C4-2B (cell line): ENCODE measurements around the gene CEP164.

Source experiments
- H3K27ac ChIP-seq: fragments of 450-650 bp; 2 replicates; pipeline ENCODE4 v1.5.1; 2017
- ZFX ChIP-seq: fragments of 450-650 bp; IDR thresholded peaks from 2 replicates; pipeline ENCODE4 v1.6.1; 2017
- TF ChIP-seq, protein P1 (sequence below): fragments of 450-650 bp; conservative IDR thresholded peaks from 2 replicates; pipeline ENCODE4 v1.5.1; 2017; ENCODE audit warnings: mild to moderate bottlenecking

The CEP164 gene

DNA sequence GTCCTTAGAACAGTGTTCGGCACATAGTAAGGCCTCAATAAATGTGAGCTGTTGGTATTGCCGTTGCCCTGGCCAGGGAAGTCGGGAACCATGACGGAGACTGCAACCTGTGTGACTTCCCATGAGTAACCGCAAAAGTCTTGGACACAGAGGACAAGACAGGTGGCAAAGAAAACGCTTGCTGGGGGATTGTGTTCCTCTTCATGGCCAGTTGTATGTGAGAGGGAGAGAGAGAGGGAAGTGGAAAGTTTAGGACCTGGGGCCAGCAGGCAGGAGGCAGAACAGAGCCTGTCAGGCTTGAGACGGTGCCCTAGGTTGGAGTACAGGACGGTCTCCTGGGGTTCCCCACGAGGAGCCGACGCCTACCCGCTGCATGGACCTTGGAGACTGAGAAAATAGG, 90.2 kb downstream of the CEP164 start:
- TF ChIP-seq, protein P1, sequence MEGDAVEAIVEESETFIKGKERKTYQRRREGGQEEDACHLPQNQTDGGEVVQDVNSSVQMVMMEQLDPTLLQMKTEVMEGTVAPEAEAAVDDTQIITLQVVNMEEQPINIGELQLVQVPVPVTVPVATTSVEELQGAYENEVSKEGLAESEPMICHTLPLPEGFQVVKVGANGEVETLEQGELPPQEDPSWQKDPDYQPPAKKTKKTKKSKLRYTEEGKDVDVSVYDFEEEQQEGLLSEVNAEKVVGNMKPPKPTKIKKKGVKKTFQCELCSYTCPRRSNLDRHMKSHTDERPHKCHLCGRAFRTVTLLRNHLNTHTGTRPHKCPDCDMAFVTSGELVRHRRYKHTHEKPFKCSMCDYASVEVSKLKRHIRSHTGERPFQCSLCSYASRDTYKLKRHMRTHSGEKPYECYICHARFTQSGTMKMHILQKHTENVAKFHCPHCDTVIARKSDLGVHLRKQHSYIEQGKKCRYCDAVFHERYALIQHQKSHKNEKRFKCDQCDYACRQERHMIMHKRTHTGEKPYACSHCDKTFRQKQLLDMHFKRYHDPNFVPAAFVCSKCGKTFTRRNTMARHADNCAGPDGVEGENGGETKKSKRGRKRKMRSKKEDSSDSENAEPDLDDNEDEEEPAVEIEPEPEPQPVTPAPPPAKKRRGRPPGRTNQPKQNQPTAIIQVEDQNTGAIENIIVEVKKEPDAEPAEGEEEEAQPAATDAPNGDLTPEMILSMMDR, result no peak
- no peak for TF ChIP-seq ZFX
- H3K27ac ChIP-seq, result no peak overlapping the region

DNA sequence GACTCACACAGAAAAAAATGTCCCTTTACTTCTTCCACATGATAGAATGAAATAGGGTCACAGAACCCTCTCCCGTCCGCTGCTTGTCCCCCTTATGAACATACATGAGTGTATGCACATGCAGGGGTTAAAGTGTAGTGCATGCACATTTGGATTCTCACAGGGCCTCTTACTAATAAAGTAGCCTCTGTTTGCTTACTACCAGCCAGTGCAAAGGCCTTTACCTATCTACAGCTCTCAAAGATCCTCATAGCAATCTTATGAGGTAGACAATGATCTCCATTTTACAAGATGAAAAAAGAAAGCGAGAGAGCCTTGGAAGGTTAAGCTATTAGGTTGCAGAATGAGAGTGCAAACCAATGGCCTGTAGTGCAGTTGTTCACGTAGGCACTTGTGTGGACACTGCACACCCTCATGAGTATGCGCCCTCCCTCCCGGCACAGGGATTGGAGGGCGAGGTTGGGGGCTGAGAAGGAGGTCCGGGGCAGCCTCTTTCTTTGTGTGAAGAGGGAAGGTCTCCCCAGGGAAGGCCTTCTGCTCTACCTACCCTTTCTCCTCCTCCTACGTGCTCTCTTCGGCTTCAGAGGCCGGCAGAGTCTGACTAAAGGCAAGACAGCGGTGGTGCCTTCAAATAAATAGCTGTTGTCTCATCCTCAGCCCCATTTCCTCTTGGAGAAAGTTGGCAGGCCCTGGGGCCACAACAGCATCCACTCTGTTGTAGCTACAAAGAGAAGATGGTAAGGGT, 91.3 kb downstream of the CEP164 start:
- TF ChIP-seq, protein P1, result no peak
- TF ChIP-seq ZFX, result no peak
- H3K27ac ChIP-seq, result no peak overlapping the region

DNA sequence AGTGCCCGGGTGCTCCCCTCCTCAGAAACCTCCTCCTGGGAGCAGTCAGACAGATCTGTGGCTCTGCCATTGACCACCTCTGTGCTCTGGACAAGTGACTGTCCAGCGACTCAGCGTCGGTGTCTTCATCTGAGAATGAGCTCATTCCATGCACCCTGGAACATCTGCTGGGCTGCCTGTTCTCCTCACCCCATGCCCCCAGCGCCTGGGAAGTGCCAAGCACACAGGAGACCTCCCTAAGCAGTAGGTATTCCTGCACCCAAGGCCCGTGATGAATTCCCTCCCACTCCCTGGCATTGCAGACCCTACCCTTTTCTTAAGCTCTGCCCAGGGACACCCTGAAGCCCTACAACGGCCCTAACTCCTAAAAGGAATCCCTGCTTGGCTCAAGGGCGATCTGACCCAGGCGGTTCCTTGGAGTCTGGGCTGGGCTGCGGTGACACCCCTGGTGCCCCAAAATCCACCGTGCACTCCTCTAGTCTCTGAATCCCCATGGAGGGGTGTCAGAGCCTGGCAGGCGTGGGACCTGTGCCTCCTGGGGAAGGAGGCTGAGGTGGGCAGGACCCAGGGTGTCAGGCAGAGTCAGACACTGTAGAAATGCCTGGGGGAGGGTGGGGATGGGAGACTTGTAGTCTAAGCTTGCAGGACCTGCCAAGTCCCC, 92.0 kb downstream of the CEP164 start:
- TF ChIP-seq, protein P1, result no peak
- TF ChIP-seq ZFX, result no peak
- H3K27ac ChIP-seq, result no peak overlapping the region

DNA sequence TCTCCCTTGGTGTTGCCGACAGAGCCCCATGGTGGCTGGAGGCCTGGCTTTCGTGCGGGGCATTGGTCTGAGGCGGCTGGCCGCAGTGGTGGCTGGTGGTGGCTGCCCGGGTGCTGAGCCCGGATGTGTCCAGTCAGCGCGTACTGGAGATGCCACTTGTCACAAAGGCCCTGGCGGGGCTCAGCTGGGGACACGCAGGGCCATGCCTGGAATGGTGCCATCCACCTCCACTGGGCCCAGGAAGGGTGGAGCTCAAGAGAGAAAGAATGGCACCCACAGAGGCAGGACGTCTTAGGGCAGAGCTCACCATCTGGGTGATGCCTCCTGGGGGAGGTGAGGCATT, 92.5 kb downstream of the CEP164 start:
- H3K27ac ChIP-seq, result no peak overlapping the region
- TF ChIP-seq, protein P1, result no peak
- no peak for TF ChIP-seq ZFX

DNA sequence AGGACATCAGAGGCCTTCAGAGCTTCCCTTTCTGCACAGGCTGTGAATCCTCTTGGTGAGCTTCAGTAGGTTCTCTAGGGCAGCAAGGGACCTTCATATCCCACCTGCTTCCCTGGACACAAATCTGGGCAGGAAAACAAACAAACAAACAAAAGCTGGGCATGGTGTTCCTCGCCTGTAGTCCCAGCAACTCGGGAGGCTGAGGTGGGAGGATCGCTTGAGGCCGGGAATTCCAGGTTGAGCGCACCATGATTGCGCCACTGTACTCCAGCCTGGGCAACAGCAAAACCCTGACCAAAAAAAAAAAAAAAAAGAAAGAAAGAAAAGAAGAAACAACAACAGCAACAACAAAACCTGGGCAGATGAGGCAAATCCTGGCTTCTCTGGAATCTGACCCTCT, 92.9 kb downstream of the CEP164 start:
- TF ChIP-seq ZFX, result no peak
- TF ChIP-seq, protein P1, result no peak
- H3K27ac ChIP-seq, result no peak overlapping the region

DNA sequence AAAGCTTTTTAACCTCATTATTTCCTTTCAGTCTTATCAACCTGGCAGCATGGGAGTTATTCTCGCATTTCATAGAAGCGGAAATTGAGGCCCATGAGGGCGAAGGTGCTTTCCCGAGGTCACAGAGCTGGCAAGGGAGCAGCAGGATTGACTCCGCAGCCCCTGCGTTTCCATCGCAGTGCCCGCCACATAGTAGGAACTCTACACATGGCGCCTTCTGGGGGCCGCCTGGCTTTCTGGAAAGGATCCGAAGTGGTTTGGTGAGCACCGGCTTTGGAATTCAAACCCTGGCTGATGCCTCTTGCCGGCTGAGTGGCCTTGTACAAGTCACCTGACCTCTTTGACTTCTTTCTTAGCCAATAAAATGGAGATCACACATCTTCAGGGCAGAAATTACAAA, 93.4 kb downstream of the CEP164 start:
- no peak for TF ChIP-seq ZFX
- TF ChIP-seq, protein P1, result no peak
- H3K27ac ChIP-seq, result no peak overlapping the region

DNA sequence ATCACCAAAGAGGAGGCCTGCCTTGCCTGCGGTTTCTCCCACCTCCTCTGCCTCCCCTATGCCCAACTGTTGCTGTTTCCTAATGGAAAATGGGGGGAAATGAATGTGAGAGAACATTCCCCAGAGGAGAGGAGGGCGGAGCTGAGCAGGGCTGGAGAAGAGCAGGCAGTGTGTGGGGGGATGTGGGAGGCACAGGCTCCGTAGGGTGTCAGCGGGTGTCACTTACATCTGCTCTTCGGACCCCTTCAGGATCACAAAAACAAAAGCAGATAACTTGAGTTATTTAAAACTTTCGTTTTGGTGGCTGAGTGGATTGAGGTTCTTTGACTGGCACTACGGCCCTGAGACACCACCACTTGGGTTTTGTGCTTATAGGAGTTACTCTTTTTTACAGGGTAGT, 93.8 kb downstream of the CEP164 start:
- TF ChIP-seq ZFX, result no peak
- TF ChIP-seq, protein P1, result no peak
- no peak overlapping the region for H3K27ac ChIP-seq
